Large intestine (tissue), 3 donors: ENCODE measurements around the gene HBG2. TPM values are rescaled to one million over a fixed set of nuclear protein-coding genes. Genes with fewer than 3 reads are reported as not detected.

Experiments used
- DNase-seq, 2 donors: peaks; one replicate each; pipeline versions ENCODE4 v3.0.0 to v3.0.0-alpha.2; 2013
- H3K27ac ChIP-seq: one replicate; pipeline ENCODE4 v1.5.1; 2013; ENCODE audit warnings: low read length
- H3K27me3 ChIP-seq: 2 replicates; pipeline ENCODE4 v1.6.1; 2013; ENCODE audit warnings: low read length; ENCODE audit not compliant: control insufficient read depth, insufficient read depth
- H3K36me3 ChIP-seq: 2 replicates; pipeline ENCODE4 v1.6.1; 2013; ENCODE audit warnings: low read length; ENCODE audit not compliant: control insufficient read depth, insufficient read depth
- H3K4me1 ChIP-seq: one replicate; pipeline ENCODE4 v1.6.1; 2013; ENCODE audit warnings: low read length; ENCODE audit not compliant: control insufficient read depth, insufficient read depth
- H3K4me3 ChIP-seq: one replicate; pipeline ENCODE4 v1.5.1; 2013; ENCODE audit warnings: low read length
- H3K9me3 ChIP-seq: one replicate; pipeline ENCODE4 v1.6.1; 2013; ENCODE audit warnings: mild to moderate bottlenecking, low read depth, low read length, moderate library complexity; ENCODE audit not compliant: control insufficient read depth
- WGBS: methylation state at CpG from one replicate; pipeline ENCODE4 v1.1.5; 2013; ENCODE audit warnings: low lambda C conversion rate; ENCODE audit not compliant: insufficient coverage; 5-methylcytosine and 5-hydroxymethylcytosine counted together
- polyA plus RNA-seq: library from polyadenylated mRNA; unstranded; fragments of 120-200 nt; gene quantifications from one replicate; pipeline ENCODE4 v1.2.1, GENCODE V29; 2013

HBG2 gene
- polyA plus RNA-seq, 1 donor = 2,367 TPM

DNA sequence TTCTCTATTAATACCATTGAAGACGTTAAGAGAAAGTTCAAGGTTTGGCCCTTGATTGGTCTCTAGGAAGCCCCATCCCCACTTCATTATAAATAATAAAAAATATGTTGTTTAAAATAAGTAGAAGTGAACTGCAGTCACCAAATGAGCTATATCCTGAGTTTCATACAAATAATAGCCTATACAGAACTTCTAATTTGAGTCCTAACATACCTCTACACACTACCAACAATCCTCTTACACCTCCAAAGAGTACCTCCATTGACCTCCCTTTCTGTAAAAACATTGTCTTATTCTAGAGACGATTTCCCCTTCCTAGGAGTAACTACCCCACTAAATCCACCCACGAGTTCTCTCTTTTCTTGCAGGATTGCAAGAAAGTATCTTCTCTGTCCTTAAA, 13.1 kb downstream of the HBG2 start:
- no peaks in the 10 kb centered on the region for H3K36me3 ChIP-seq
- no peak overlapping the region for H3K4me3 ChIP-seq
- DNase-seq = no peak
- H3K27ac ChIP-seq = no peak overlapping the region
- H3K9me3 ChIP-seq = no peaks in the 10 kb centered on the region
- H3K4me1 ChIP-seq = no peaks in the 10 kb centered on the region
- WGBS = 100% methylated on average over 1 of the region's 3 CpGs
- no peaks in the 10 kb centered on the region for H3K27me3 ChIP-seq

DNA sequence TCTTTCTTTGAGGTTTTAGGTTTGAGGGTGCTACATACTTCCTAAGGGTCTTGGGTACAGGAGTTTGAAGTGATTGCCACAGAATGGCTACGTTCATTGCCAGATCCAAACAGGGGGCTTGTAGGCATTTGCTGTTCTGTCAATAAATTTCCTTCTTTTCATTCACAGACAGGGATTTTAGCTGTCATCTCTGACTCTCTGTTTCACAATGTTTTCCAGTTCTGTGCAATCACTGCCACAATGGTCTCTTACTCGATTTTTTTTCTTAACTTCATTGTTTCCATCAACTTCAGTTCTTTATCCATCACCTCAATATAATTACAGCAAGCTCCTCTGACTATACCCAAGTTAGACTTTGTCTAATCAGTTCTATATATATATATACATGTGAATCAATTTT, 14.1 kb downstream of the HBG2 start:
- Histone ChIP-seq H3K27ac (no peak overlapping the region), H3K27me3 (no peaks in the 10 kb centered on the region), H3K9me3 (no peaks in the 10 kb centered on the region), H3K4me3 (no peak overlapping the region), H3K4me1 (no peaks in the 10 kb centered on the region), H3K36me3 (no peaks in the 10 kb centered on the region)
- no peak for DNase-seq
- WGBS = 40% methylated on average over 1 of the region's 2 CpGs

DNA sequence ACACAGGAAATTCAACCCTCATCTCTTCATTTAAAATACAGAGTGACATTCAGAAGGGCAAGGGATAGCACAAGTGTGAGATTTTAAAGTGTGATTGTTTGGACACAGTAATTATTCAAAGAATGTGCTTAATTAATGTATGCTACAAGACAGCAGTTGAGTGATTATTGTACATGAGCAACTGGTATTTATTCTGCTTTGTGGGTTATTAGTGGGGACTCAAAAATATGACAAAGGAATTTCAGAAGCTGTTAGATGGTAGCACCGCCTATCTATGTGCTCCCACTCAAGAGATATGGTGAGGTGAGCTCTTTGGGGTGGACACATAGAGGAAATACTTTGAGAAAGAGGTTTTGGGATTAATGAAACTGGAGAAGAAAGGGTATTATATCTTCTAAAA, 14.5 kb downstream of the HBG2 start:
- Histone ChIP-seq H3K27me3 (no peaks in the 10 kb centered on the region), H3K4me3 (no peak overlapping the region), H3K9me3 (no peaks in the 10 kb centered on the region), H3K4me1 (no peaks in the 10 kb centered on the region), H3K27ac (no peak overlapping the region), H3K36me3 (no peaks in the 10 kb centered on the region)
- WGBS = no CpG with 5 or more reads among the region's 1 CpG
- DNase-seq = no peak

DNA sequence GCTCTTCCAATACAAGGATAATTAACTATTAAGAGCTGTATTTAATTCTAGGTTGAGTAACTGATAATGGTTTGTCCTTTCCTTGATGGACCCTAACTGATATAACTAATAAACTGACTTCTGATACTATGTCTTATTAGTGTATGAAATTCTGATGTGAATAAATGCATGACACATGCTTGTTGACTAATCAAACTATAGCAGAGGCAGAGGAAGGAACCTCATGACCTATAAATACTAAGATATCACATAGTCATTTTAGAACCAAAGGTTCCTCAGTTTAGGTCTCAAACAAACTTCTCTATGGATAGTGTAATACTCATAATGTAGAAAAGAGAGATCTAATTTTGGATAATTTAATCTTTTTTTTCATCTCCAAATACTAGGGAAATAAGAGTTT, 15.5 kb downstream of the HBG2 start:
- Histone ChIP-seq H3K36me3 (no peaks in the 10 kb centered on the region), H3K27ac (no peak overlapping the region), H3K27me3 (no peaks in the 10 kb centered on the region), H3K9me3 (no peaks in the 10 kb centered on the region), H3K4me3 (no peak overlapping the region), H3K4me1 (no peaks in the 10 kb centered on the region)
- no peak for DNase-seq

DNA sequence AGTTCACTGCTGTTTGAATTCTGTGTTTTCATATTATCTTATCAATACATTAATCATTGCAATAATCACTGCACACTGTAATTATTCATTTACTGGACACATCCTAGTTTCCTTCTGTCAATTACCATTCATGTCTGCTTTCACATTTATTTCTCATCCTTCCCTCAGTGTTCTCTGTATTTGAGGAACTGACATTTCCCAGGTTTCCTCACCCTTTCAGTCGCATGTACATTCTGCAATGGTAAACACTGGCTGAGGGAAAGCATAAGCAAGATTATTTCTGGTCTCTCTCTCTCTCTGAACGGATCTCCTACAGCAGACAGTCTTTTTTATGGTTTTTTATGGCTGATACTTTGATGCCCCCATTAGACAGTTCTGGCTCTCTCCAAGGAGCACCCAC, 16.1 kb downstream of the HBG2 start:
- no peaks in the 10 kb centered on the region for H3K27me3 ChIP-seq
- 40% methylated on average over 1 of the region's 2 CpGs for WGBS
- no peak overlapping the region for H3K4me3 ChIP-seq
- no peak overlapping the region for H3K27ac ChIP-seq
- no peak for DNase-seq
- H3K36me3 ChIP-seq = no peaks in the 10 kb centered on the region
- H3K4me1 ChIP-seq = no peaks in the 10 kb centered on the region
- no peaks in the 10 kb centered on the region for H3K9me3 ChIP-seq

DNA sequence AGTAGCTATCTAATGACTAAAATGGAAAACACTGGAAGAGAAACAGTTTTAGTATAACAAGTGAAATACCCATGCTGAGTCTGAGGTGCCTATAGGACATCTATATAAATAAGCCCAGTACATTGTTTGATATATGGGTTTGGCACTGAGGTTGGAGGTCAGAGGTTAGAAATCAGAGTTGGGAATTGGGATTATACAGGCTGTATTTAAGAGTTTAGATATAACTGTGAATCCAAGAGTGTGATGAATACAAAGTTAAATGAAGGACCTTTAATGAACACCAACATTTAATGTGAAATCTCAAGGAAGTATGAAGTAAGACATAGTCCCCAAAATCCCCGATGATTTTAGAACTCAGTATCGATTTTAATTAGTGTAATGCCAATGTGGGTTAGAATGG, 17.2 kb downstream of the HBG2 start:
- WGBS = 100% methylated on average over 1 of the region's 2 CpGs
- DNase-seq = no peak
- H3K9me3 ChIP-seq = no peaks in the 10 kb centered on the region
- H3K27me3 ChIP-seq = no peaks in the 10 kb centered on the region
- H3K4me3 ChIP-seq = no peak overlapping the region
- no peak overlapping the region for H3K27ac ChIP-seq
- no peaks in the 10 kb centered on the region for H3K4me1 ChIP-seq
- no peaks in the 10 kb centered on the region for H3K36me3 ChIP-seq

DNA sequence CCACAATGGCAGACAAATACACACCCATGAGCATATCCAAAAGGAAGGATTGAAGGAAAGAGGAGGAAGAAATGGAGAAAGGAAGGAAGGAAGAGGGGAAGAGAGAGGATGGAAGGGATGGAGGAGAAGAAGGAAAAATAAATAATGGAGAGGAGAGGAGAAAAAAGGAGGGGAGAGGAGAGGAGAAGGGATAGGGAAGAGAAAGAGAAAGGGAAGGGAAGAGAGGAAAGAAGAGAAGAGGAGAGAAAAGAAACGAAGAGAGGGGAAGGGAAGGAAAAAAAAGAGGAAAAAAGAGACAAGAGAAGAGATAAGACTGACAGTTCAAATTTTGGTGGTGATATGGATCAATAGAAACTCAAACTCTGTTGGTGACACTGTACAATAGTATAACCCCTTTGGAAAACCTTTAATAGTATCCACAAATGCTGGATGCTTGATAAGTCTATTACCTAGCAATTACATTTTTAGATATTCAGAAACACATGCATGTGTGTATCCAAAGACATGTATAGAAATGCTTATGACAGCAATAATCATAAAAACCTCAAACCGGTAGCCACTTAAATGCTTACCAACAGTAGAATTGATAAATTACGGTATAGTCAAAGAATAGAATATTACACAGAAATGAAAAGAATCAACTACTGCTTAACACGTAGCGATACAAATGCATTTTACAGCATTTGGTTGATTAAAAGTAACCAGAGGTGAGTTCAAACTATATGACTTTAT, 19.1 kb downstream of the HBG2 start:
- 92% methylated on average over 5 of the region's 5 CpGs for WGBS
- H3K27me3 ChIP-seq = no peaks in the 10 kb centered on the region
- H3K4me1 ChIP-seq = no peaks in the 10 kb centered on the region
- H3K27ac ChIP-seq = no peak overlapping the region
- no peak for DNase-seq
- H3K9me3 ChIP-seq = no peaks in the 10 kb centered on the region
- H3K36me3 ChIP-seq = no peaks in the 10 kb centered on the region
- no peak overlapping the region for H3K4me3 ChIP-seq

DNA sequence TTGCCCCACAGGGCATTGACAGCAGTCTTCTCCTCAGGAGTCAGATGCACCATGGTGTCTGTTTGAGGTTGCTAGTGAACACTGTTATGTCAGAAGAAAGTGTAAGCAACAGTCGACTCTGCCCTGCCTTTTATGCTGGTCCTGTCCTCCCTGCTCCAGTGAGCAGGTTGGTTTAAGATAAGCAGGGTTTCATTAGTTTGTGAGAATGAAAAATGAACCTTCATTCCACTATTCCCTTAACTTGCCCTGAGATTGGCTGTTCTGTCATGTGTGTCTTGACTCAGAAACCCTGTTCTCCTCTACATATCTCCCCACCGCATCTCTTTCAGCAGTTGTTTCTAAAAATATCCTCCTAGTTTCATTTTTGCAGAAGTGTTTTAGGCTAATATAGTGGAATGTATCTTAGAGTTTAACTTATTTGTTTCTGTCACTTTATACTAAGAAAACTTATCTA, 20.2 kb downstream of the HBG2 start, which contains the start of gene HBD:
HBD (minus strand) TSS at position 103 of the 454 bp plus-strand sequence; CDS start at position 53, 50 bp downstream.
- H3K4me1 ChIP-seq = no peaks in the 10 kb centered on the region
- no peaks in the 10 kb centered on the region for H3K9me3 ChIP-seq
- no peak within 1 kb of the TSS for H3K4me3 ChIP-seq
- no peaks in the 10 kb centered on the region for H3K27me3 ChIP-seq
- DNase-seq = no peak
- H3K27ac ChIP-seq = no peak within 1 kb of the TSS
- H3K36me3 ChIP-seq = no peaks in the 10 kb centered on the region
- WGBS = no CpG with 5 or more reads among the region's 2 CpGs

DNA sequence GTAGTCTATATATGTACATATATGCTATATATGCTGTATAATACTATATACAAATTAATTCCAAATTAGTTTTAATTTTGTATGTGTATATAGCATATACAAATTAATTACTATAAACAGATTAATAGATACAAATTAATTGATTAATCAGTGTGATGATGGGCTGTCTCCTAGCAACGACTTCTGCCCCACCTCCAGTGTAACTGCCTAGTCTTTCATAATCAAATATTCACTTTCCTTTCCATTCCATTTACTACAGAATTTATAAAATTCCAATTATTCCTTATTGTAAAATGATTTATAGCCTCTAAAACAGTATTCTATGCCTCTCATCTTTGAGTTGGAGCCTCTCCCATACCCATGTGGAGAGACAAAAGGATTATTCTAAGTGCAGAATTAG, 21.3 kb downstream of the HBG2 start:
- DNase-seq = no peak
- Histone ChIP-seq H3K4me1 (no peaks in the 10 kb centered on the region), H3K27me3 (no peaks in the 10 kb centered on the region), H3K27ac (no peak overlapping the region), H3K9me3 (no peaks in the 10 kb centered on the region), H3K4me3 (no peak overlapping the region), H3K36me3 (no peaks in the 10 kb centered on the region)
- WGBS = 100% methylated on average over 1 of the region's 1 CpG

DNA sequence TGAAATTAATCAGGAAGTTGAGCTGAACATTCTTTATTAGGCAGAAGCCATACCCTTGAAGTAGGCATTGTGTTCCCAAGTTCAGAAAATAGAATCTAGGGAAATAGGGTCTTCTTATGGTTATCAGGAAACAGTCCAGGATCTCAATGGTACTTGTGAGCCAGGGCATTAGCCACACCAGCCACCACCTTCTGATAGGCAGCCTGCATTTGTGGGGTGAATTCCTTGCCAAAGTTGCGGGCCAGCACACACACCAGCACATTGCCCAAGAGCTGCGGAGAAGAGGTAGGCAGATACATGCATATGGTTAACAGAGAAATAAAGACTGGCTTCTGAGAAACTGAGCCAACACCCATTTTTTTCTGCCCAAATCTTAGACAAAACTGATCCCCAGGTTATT, 21.8 kb downstream of the HBG2 start:
- Histone ChIP-seq H3K36me3 (no peaks in the 10 kb centered on the region), H3K4me1 (no peaks in the 10 kb centered on the region), H3K9me3 (no peaks in the 10 kb centered on the region), H3K27me3 (no peaks in the 10 kb centered on the region), H3K4me3 (no peak overlapping the region), H3K27ac (no peak overlapping the region)
- no peak for DNase-seq
- WGBS = no CpG with 5 or more reads among the region's 2 CpGs

DNA sequence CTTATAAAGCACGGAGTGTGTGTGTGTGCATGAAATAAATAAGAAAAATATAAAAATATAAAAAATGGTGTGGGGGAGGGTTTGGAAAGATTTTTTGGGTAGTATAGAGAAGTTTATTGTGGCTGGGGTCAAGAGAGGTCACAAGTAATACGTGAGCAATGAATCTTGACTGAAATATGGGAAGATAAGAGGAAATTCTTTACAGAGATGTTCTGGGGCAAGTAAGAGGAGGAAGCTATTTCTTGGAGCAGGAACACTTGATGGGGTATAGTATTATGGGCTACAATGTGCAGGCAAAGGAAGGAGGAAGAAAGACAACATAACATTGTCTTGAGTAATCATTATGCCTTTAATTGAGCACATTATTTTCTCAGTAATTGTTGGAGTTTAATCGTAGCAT, 22.4 kb downstream of the HBG2 start:
- Histone ChIP-seq H3K36me3 (no peaks in the 10 kb centered on the region), H3K27ac (no peak overlapping the region), H3K4me3 (no peak overlapping the region), H3K9me3 (no peaks in the 10 kb centered on the region), H3K27me3 (no peaks in the 10 kb centered on the region), H3K4me1 (no peaks in the 10 kb centered on the region)
- 91% methylated on average over 2 of the region's 3 CpGs for WGBS
- DNase-seq = no peak
